ENCODE results near the gene WSCD2.
"Not testable (repeated sequence)": the region's sequence is repeated elsewhere in the genome, so short reads cannot be mapped to it uniquely, and the experiment has no call there.

Gene WSCD2

DNA sequence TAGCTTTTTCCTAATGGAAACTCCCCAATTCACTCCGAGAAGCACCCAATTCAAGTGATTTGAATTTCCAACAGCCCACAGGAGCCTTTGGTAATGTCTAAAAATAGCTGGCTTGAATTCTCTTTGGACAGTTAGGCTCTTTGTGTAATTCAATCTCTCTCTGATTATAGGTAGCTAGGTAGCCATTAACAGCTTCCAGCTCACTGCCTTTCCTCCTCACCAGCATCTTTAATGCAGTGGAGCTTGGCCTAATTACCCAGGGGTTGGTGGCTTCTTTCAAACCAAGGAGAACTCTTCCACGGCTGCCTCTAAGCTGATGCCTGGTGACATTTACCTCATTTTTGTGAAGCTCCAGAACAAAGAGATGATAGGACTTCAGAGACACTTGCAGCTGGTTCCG, 86.4 kb downstream of the WSCD2 start:
- no peak overlapping the region for H3K4me3 ChIP-seq (ENCODE audit: low read depth, low read length)
- TF ChIP-seq, protein P1, sequence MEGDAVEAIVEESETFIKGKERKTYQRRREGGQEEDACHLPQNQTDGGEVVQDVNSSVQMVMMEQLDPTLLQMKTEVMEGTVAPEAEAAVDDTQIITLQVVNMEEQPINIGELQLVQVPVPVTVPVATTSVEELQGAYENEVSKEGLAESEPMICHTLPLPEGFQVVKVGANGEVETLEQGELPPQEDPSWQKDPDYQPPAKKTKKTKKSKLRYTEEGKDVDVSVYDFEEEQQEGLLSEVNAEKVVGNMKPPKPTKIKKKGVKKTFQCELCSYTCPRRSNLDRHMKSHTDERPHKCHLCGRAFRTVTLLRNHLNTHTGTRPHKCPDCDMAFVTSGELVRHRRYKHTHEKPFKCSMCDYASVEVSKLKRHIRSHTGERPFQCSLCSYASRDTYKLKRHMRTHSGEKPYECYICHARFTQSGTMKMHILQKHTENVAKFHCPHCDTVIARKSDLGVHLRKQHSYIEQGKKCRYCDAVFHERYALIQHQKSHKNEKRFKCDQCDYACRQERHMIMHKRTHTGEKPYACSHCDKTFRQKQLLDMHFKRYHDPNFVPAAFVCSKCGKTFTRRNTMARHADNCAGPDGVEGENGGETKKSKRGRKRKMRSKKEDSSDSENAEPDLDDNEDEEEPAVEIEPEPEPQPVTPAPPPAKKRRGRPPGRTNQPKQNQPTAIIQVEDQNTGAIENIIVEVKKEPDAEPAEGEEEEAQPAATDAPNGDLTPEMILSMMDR (IDR thresholded peaks at IDR 0.05; ENCODE audit: borderline replicate concordance, insufficient read depth, low read depth, low read length) = no peak

GRCh38 chr12:108218921-108219320, 89.8 kb downstream of the WSCD2 start:
- H3K4me3 ChIP-seq (ENCODE audit: low read depth, low read length) = no peak overlapping the region
- TF ChIP-seq, protein P1 (IDR thresholded peaks at IDR 0.05; ENCODE audit: borderline replicate concordance, insufficient read depth, low read depth, low read length) = no peak

DNA sequence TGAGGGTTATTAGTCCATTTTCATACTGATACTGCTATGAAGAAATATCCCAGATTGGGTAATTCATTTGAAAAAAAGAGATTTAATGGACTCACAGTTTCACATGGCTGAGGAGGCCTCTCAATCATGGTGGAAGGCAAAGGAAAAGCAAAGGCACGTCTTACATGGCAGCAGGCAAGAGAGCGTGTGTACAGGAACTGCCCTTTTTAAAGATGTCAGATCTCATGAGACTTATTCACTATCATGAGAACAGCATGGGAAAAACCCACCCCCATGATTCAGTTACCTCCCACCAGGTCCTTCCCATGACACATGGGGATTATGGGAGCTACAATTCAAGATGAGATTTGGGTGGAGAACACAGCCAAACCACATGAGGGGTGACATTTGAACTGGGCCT, 96.0 kb downstream of the WSCD2 start:
- H3K4me3 ChIP-seq (ENCODE audit: low read depth, low read length) = not testable (repeated sequence)

- TF ChIP-seq, protein P1 (IDR thresholded peaks at IDR 0.05; ENCODE audit: borderline replicate concordance, insufficient read depth, low read depth, low read length) = no peak
- H3K4me3 ChIP-seq (ENCODE audit: low read depth, low read length) = no peak overlapping the region
Observed at GRCh38 chr12:108226866-108227265, 97.8 kb downstream of the WSCD2 start.

GRCh38 chr12:108228746-108229145, 99.7 kb downstream of the WSCD2 start:
- no peak overlapping the region for H3K4me3 ChIP-seq (ENCODE audit: low read depth, low read length)
- TF ChIP-seq, protein P1 (IDR thresholded peaks at IDR 0.05; ENCODE audit: borderline replicate concordance, insufficient read depth, low read depth, low read length) = no peak

- no peak overlapping the region for H3K4me3 ChIP-seq (ENCODE audit: low read depth, low read length)
- TF ChIP-seq, protein P1 (IDR thresholded peaks at IDR 0.05; ENCODE audit: borderline replicate concordance, insufficient read depth, low read depth, low read length) = no peak
Observed at GRCh38 chr12:108231109-108231905, 102.2 kb downstream of the WSCD2 start.

GRCh38 chr12:108231909-108232434, 102.9 kb downstream of the WSCD2 start:
- H3K4me3 ChIP-seq (ENCODE audit: low read depth, low read length) = no peak overlapping the region
- TF ChIP-seq, protein P1 (IDR thresholded peaks at IDR 0.05; ENCODE audit: borderline replicate concordance, insufficient read depth, low read depth, low read length) = no peak
